ENCODE data around the gene SLC22A14. TPM values are rescaled to one million over a fixed set of nuclear protein-coding genes. Genes with fewer than 3 reads are reported as not detected.
"Not testable (repeated sequence)": the region's sequence is repeated elsewhere in the genome, so short reads cannot be mapped to it uniquely, and the experiment has no call there.

The SLC22A14 gene
- total RNA-seq, 1 donor from 2014 or later, result not detected

GRCh38 chr3:38318766-38319671 is 36.9 kb downstream of the SLC22A14 start:
- Mint-ChIP-seq H3K4me1 (ENCODE audit: unreplicated experiment) (no peaks in the 10 kb centered on the region), H3K9me3 (no peaks in the 10 kb centered on the region), H3K4me3 (no peak overlapping the region), H3K27me3 (no peaks in the 10 kb centered on the region), H3K27ac (no peak overlapping the region), H3K36me3 (no peaks in the 10 kb centered on the region)
- DNase-seq (ENCODE audit: extremely low spot score, unreplicated experiment), result no peak
- TF ChIP-seq CTCF (conservative IDR thresholded peaks at IDR 0.05), result no peak

GRCh38 chr3:38320638-38321037 is 38.5 kb downstream of the SLC22A14 start:
- not testable (repeated sequence) for H3K9me3 Mint-ChIP-seq; H3K4me1 Mint-ChIP-seq (ENCODE audit: unreplicated experiment); DNase-seq (ENCODE audit: extremely low spot score, unreplicated experiment); H3K36me3 Mint-ChIP-seq; H3K27ac Mint-ChIP-seq; H3K27me3 Mint-ChIP-seq; H3K4me3 Mint-ChIP-seq

GRCh38 chr3:38323060-38323459 is 41.0 kb downstream of the SLC22A14 start:
- Mint-ChIP-seq H3K4me3 (no peak overlapping the region), H3K27ac (no peak overlapping the region), H3K27me3 (peaks cover 3% of the 10 kb centered on the region), H3K9me3 (peaks cover 8% of the 10 kb centered on the region), H3K4me1 (ENCODE audit: unreplicated experiment) (no peaks in the 10 kb centered on the region), H3K36me3 (no peaks in the 10 kb centered on the region)
- DNase-seq (ENCODE audit: extremely low spot score, unreplicated experiment), result no peak
- no peak for TF ChIP-seq CTCF (conservative IDR thresholded peaks at IDR 0.05)

DNA sequence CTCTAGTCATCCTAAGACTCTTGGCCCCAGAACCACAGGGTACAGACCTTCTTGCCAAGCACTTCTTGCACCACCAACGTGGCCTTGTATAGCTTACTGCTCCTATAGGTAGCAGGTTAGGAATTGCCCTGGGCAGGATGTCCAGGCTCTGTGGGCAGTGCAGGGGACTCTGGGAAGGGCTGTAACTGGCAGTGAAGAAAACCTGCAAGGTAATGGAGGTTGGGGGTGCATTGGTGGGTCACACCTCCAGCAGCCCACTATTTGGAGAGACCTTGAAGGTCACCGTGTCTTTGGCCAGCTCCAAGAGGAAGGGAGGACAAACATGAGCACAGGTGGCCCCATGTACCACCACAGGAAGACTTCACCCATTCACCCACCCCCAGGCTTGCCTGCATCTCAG is 43.2 kb downstream of the SLC22A14 start:
- Mint-ChIP-seq H3K27me3 (peaks cover 3% of the 10 kb centered on the region), H3K27ac (no peak overlapping the region), H3K9me3 (peaks cover 8% of the 10 kb centered on the region), H3K36me3 (no peaks in the 10 kb centered on the region), H3K4me1 (ENCODE audit: unreplicated experiment) (no peaks in the 10 kb centered on the region), H3K4me3 (no peak overlapping the region)
- no peak for DNase-seq (ENCODE audit: extremely low spot score, unreplicated experiment)
- TF ChIP-seq CTCF (conservative IDR thresholded peaks at IDR 0.05), result no peak

DNA sequence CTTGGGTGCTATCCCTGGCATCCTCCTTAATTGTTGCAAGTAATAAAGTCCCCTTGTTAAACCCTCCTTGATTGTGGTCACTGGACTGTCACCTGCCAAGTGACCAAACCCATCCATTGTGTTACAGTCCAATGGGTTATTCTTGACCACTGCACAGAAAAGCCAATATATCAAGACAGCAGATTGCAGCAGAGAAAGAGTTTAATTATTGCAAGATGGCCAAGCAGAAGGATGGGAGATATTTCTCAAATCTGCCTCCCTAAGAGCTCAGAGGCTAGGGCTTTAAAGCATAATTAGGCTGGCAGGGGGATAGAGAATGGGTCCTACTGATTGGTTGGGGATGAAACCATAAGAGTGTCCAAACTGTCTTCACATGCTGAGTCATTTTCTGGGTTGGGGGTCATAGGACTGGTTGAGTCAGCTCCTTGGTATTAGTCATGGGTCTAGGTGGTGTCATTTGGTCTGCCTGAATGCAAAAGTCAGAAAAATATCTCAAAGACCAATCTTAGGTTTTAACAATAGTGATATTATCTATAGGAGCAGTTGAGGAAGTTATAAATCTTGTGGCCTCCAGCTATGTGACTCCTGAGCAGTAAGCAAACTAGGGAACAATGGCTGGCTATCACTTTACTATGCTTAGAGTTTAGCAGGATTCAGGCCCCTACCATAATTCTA is 45.4 kb downstream of the SLC22A14 start:
- Mint-ChIP-seq H3K4me1 (ENCODE audit: unreplicated experiment) (no peaks in the 10 kb centered on the region), H3K27me3 (peaks cover 3% of the 10 kb centered on the region), H3K4me3 (no peak overlapping the region), H3K27ac (no peak overlapping the region), H3K9me3 (peaks cover 8% of the 10 kb centered on the region), H3K36me3 (no peaks in the 10 kb centered on the region)
- TF ChIP-seq CTCF (conservative IDR thresholded peaks at IDR 0.05), result no peak
- DNase-seq (ENCODE audit: extremely low spot score, unreplicated experiment), result no peak

Data from type B pancreatic cell (in vitro differentiated cells).